H1 (cell line): ENCODE data around the gene CXXC5. TPM values are rescaled to one million over a fixed set of nuclear protein-coding genes. Genes with fewer than 3 reads are reported as not detected.
A peak's percentile ranks its signal among the peaks of the same experiment; 100 is the strongest.

Source experiments
- CTCF ChIA-PET: fragments of 300-600 bp; sonication (Branson Sonifier 250); formaldehyde crosslinking; loops from one replicate; lab custom pipeline; 2021; ENCODE audit not compliant: partially characterized antibody; lab: Charles Lee
- POLR2A ChIA-PET: fragments of 300-600 bp; sonication (Branson Sonifier 250); formaldehyde crosslinking; loops from one replicate; lab custom pipeline; 2021; ENCODE audit warnings: inconsistent platforms; ENCODE audit not compliant: partially characterized antibody; lab: Charles Lee
- DNase-seq, 2 experiments: peaks; one replicate each; pipeline versions ENCODE4 v3.0.0 to v3.0.0-alpha.2; 2010 to 2022; ENCODE audit warnings: low spot score in 2 of 2, low read depth in 1 of 2, mixed read lengths in 1 of 2
- FAIRE-seq: peaks from 2 replicates; lab custom pipeline; 2011; peaks lifted over from hg19 to GRCh38; lab: Jason Lieb, UNC
- H2AFZ ChIP-seq: 2 replicates; pipeline ENCODE4 v1.8.1; 2012; ENCODE audit warnings: low read length, inconsistent platforms
- H2AK5ac ChIP-seq: 2 replicates; pipeline ENCODE4 v1.6.1; 2013; ENCODE audit warnings: low read depth, low read length
- H2BK120ac ChIP-seq: replicated peaks from 2 replicates; pipeline ENCODE3; 2013; ENCODE audit warnings: low read depth, low read length, inconsistent platforms
- H2BK12ac ChIP-seq: 2 replicates; pipeline ENCODE4 v1.6.1; 2013; ENCODE audit warnings: low read depth, low read length
- H2BK15ac ChIP-seq: 2 replicates; pipeline ENCODE4 v1.6.1; 2013; ENCODE audit warnings: low read length
- H2BK20ac ChIP-seq: 2 replicates; pipeline ENCODE4 v1.6.1; 2013; ENCODE audit warnings: low read length
- H2BK5ac ChIP-seq: 2 replicates; pipeline ENCODE4 v1.6.1; 2013; ENCODE audit warnings: low read depth, low read length
- H3K14ac ChIP-seq: 2 replicates; pipeline ENCODE4 v1.6.1; 2013; ENCODE audit warnings: inconsistent platforms; ENCODE audit not compliant: insufficient read length
- H3K18ac ChIP-seq: 2 replicates; pipeline ENCODE4 v1.6.1; 2013; ENCODE audit warnings: low read length; ENCODE audit errors: extremely low read depth
- H3K23ac ChIP-seq: 2 replicates; pipeline ENCODE4 v1.6.1; 2013; ENCODE audit warnings: inconsistent platforms; ENCODE audit not compliant: insufficient read length
- H3K23me2 ChIP-seq: 2 replicates; pipeline ENCODE4 v1.6.1; 2013; ENCODE audit warnings: low read depth, low read length
- H3K27ac ChIP-seq: 2 replicates; pipeline ENCODE4 v1.6.1; 2011; ENCODE audit warnings: low read depth, low read length, inconsistent platforms
- H3K27me3 ChIP-seq, 4 experiments: replicated peaks in 1 of 4; 1 replicate in 1 of 4; 2 replicates in 3 of 4; pipeline versions ENCODE4 v1.6.1 to v1.8.1; 2011 to 2013; ENCODE audit warnings: low read length in 3 of 4, mild to moderate bottlenecking in 3 of 4, inconsistent platforms in 2 of 4, mixed read lengths in 2 of 4, moderate library complexity in 1 of 4; ENCODE audit not compliant: control insufficient read depth in 3 of 4, insufficient read depth in 3 of 4; ENCODE audit errors: extremely low read depth in 1 of 4
- H3K36me3 ChIP-seq, 4 experiments: 2 replicates each; pipeline versions ENCODE4 v1.6.1 to v1.8.1; 2011 to 2013; ENCODE audit warnings: mild to moderate bottlenecking in 4 of 4, low read length in 3 of 4, moderate library complexity in 2 of 4, control low read depth in 1 of 4, inconsistent platforms in 1 of 4; ENCODE audit not compliant: insufficient read depth in 4 of 4, control insufficient read depth in 2 of 4
- H3K4ac ChIP-seq: replicated peaks from 2 replicates; pipeline ENCODE3; 2013; ENCODE audit warnings: low read length, low read depth, mixed read lengths, inconsistent platforms; ENCODE audit not compliant: insufficient read length
- H3K4me1 ChIP-seq, 4 experiments: replicated peaks in 1 of 4; 1 replicate in 1 of 4; 2 replicates in 3 of 4; pipeline versions ENCODE4 v1.6.1 to v1.8.1; 2011 to 2013; ENCODE audit warnings: low read length in 3 of 4, inconsistent platforms in 2 of 4, mixed read lengths in 1 of 4; ENCODE audit not compliant: insufficient read depth in 4 of 4, control insufficient read depth in 3 of 4
- H3K4me2 ChIP-seq, 2 experiments: 2 replicates each; pipeline versions ENCODE4 v1.6.1 to v1.8.1; 2011 to 2013; ENCODE audit warnings: low read depth in 2 of 2, low read length in 2 of 2, control low read depth in 1 of 2, inconsistent platforms in 1 of 2, mild to moderate bottlenecking in 1 of 2; ENCODE audit not compliant: insufficient read depth in 1 of 2
- H3K4me3 ChIP-seq, 4 experiments: fragments of 200-600, 300-600 bp in 1 of 4; sonication (generic), shearing (Covaris generic), sonication (Bioruptor Twin) in 1 of 4; 2 replicates each; pipeline versions ENCODE4 v1.5.1 to v1.8.1; 2011 to 2016; ENCODE audit warnings: low read length in 4 of 4, low read depth in 3 of 4, control low read depth in 2 of 4, inconsistent platforms in 2 of 4, mild to moderate bottlenecking in 2 of 4, mixed read lengths in 1 of 4, moderate library complexity in 1 of 4; ENCODE audit not compliant: insufficient read depth in 2 of 4; ENCODE audit errors: extremely low read depth in 1 of 4
- H3K56ac ChIP-seq: replicated peaks from 2 replicates; pipeline ENCODE3; 2013; ENCODE audit warnings: low read depth, mild to moderate bottlenecking, mixed read lengths, low read length, inconsistent platforms; ENCODE audit not compliant: insufficient read length
- H3K79me1 ChIP-seq: 2 replicates; pipeline ENCODE4 v1.6.1; 2013; ENCODE audit warnings: low read depth, low read length, control low read depth
- H3K79me2 ChIP-seq, 2 experiments: 2 replicates each; pipeline versions ENCODE4 v1.6.1 to v1.8.1; 2012 to 2013; ENCODE audit warnings: low read length in 2 of 2, mild to moderate bottlenecking in 2 of 2, inconsistent platforms in 1 of 2; ENCODE audit not compliant: insufficient read depth in 2 of 2, control insufficient read depth in 1 of 2
- H3K9ac ChIP-seq, 4 experiments: replicated peaks in 1 of 4; 1 replicate in 1 of 4; 2 replicates in 3 of 4; pipeline versions ENCODE4 v1.6.1 to v1.8.1; 2011 to 2013; ENCODE audit warnings: low read depth in 3 of 4, low read length in 3 of 4, control low read depth in 2 of 4, mild to moderate bottlenecking in 2 of 4, moderate library complexity in 2 of 4, inconsistent platforms in 1 of 4; ENCODE audit errors: extremely low read depth in 1 of 4
- H3K9me3 ChIP-seq, 2 experiments: 2 replicates each; pipeline versions ENCODE4 v1.6.1 to v1.8.1; 2012 to 2013; ENCODE audit warnings: mild to moderate bottlenecking in 2 of 2, moderate library complexity in 2 of 2, control low read depth in 1 of 2, inconsistent platforms in 1 of 2, low read depth in 1 of 2, low read length in 1 of 2, mixed read lengths in 1 of 2; ENCODE audit not compliant: insufficient read depth in 2 of 2
- H4K20me1 ChIP-seq, 2 experiments: replicated peaks in 1 of 2; 2 replicates each; pipeline versions ENCODE3 to v1.8.1; 2011 to 2013; ENCODE audit warnings: inconsistent platforms in 2 of 2, low read length in 2 of 2, mild to moderate bottlenecking in 1 of 2; ENCODE audit not compliant: insufficient read depth in 2 of 2, control insufficient read depth in 1 of 2
- H4K5ac ChIP-seq: 2 replicates; pipeline ENCODE4 v1.6.1; 2013; ENCODE audit warnings: low read length, low read depth, mixed read lengths, inconsistent platforms; ENCODE audit not compliant: insufficient read length
- H4K8ac ChIP-seq: 2 replicates; pipeline ENCODE4 v1.8.0; 2013; ENCODE audit warnings: mild to moderate bottlenecking, moderate library complexity, low read length, inconsistent platforms; ENCODE audit not compliant: insufficient read depth; ENCODE audit errors: extremely low read depth
- H4K91ac ChIP-seq: replicated peaks from 2 replicates; pipeline ENCODE3; 2013; ENCODE audit warnings: low read length, mixed read lengths, inconsistent platforms; ENCODE audit not compliant: insufficient read length
- EZH2 ChIP-seq: fragments of 200-600 bp; sonication (generic); IDR thresholded peaks from 2 replicates; pipeline ENCODE4 v1.7.1; 2012; ENCODE audit warnings: low read depth, mild to moderate bottlenecking, moderate library complexity, low read length, inconsistent platforms; ENCODE audit not compliant: severe bottlenecking
- GABPA ChIP-seq: IDR thresholded peaks from 2 replicates; pipeline ENCODE4 v1.6.1; 2011; ENCODE audit warnings: mild to moderate bottlenecking, low read length, moderate library complexity, borderline replicate concordance; ENCODE audit not compliant: insufficient read depth
- KDM1A ChIP-seq: fragments of 200-600, 300-600 bp; sonication (generic); IDR thresholded peaks from 2 replicates; pipeline ENCODE4 v1.7.1; 2016; ENCODE audit warnings: mild to moderate bottlenecking, low read length, borderline replicate concordance
- RAD21 ChIP-seq, 2 experiments: IDR thresholded peaks in 1 of 2; conservative IDR thresholded peaks in 1 of 2; 2 replicates each; pipeline ENCODE4 v1.6.1; 2011; ENCODE audit warnings: low read depth in 2 of 2, low read length in 2 of 2, improper control_type of control experiment in 1 of 2, inconsistent platforms in 1 of 2, mild to moderate bottlenecking in 1 of 2, moderate library complexity in 1 of 2
- SIX5 ChIP-seq: IDR thresholded peaks from 2 replicates; pipeline ENCODE4 v1.6.1; 2011; ENCODE audit warnings: mild to moderate bottlenecking, low read depth, low read length
- SUZ12 ChIP-seq: fragments of 200-600 bp; sonication (generic); IDR thresholded peaks from 2 replicates; pipeline ENCODE4 v1.6.1; 2012; ENCODE audit warnings: mild to moderate bottlenecking, inconsistent platforms, low read length, moderate library complexity, mixed read lengths
- WGBS, 2 experiments: shearing (Covaris generic) in 1 of 2; methylation state at CpG; one replicate each; pipeline versions ENCODE4 v1.1.6 to v1.1.7; 2013 to 2015; ENCODE audit warnings: low lambda C conversion rate in 2 of 2, mixed read lengths in 2 of 2, inconsistent platforms in 1 of 2, low coverage in 1 of 2, missing lambda C conversion rate in 1 of 2; ENCODE audit not compliant: insufficient replicate concordance in 2 of 2, insufficient coverage in 1 of 2, insufficient read length in 1 of 2; ENCODE audit errors: extremely low coverage in 1 of 2, missing lambda C conversion rate in 1 of 2; 5-methylcytosine and 5-hydroxymethylcytosine counted together
- polyA plus RNA-seq, 7 experiments: library from polyadenylated mRNA; depleted of rRNA in 3 of 7; stranded (reverse) in 5 of 7; unstranded in 2 of 7; fragments of >200 nt in 5 of 7; fragments of 200-250 nt in 2 of 7; gene quantifications; 1 replicate in 5 of 7; 2 replicates in 1 of 7; 4 replicates in 1 of 7; pipeline versions ENCODE4 v1.2.1 to v1.2.3, GENCODE V29; 2011 to 2013; ENCODE audit warnings: missing spikeins in 2 of 7, mixed read lengths in 2 of 7
- total RNA-seq: library from RNA; stranded (reverse); fragmentation: NEBNext Ultra II Directional; extraction: Animal tissue kit (Norgen Biotek cat#: 25700); gene quantifications from 2 replicates; pipeline ENCODE4 v1.2.1, GENCODE V29; 2021
- TF ChIP-seq, protein P1 (sequence below), 3 experiments: IDR thresholded peaks; 1 replicate in 2 of 3; 2 replicates in 1 of 3; pipeline versions ENCODE4 v1.5.1 to v1.6.1; 2011; ENCODE audit warnings: low read length in 3 of 3, mild to moderate bottlenecking in 3 of 3, inconsistent platforms in 2 of 3, low read depth in 1 of 3, moderate library complexity in 1 of 3; ENCODE audit not compliant: insufficient read depth in 1 of 3; ENCODE audit errors: control extremely low read depth in 1 of 3

Gene CXXC5
- total and polyA plus RNA-seq, 2 of the 8 experiments (the other 6 are each of a cell fraction or from before 2014, with no cell fraction given): 61.4 to 74.0 TPM

DNA sequence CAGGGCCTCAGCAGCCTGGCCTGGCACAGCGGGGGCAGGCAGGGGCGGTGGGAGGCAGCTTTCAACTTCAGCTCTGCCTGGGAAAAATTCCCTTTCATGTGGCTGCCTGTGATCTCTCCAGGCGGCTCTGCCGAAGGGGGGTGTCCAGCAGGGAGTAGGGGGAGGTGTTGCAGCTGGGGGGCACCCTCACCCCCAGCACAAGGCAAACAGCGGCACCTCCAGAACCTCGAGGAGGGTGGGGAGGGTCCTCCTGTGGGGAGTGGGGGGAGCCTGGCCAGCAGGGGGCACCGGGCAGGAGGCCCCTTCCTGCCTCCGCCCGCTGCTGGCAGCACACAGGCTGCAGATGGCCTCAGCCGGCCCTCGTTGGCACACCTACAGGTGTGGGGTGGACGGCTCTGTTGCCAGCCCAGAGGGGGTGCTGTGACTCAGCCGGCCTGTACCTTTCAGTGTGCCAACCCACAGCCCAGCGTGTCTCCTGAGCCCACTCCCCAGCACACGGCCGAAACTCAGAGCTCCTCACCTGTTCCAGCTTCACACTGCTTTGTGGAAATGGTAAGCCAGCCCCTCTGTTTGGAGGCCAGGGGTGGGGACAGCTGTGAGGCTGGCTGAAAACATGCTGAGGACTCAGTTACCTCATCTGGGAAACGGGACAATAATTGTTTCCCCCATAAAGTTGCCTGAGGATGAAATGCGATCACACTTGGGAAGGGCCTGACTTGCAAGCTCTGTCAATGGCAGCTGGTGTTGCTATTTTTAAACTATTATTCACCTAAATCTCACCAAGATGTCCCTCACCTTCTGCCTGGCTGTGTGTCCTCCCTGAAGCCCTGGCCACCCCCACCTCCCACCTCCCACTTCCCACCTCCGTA lies 37.0 kb downstream of the CXXC5 start:
- H2BK12ac ChIP-seq: peak overlapping the region; percentile 86; the same call in 1 of the 2 replicates
- TF ChIP-seq SUZ12 (no peak), GABPA (no peak), EZH2 (no peak), SIX5 (no peak), KDM1A (peak; percentile 89; the same call in 1 of the 2 replicates), RAD21 (IDR thresholded peaks at IDR 0.05 in 1 of 2, conservative IDR thresholded peaks at IDR 0.05 in 1 of 2; ENCODE audit: low read depth in 2 of 2, low read length in 2 of 2) (peak in 1 of 2 experiments; percentile 25; a peak in 2 of 4 replicates)
- TF ChIP-seq, protein P1, sequence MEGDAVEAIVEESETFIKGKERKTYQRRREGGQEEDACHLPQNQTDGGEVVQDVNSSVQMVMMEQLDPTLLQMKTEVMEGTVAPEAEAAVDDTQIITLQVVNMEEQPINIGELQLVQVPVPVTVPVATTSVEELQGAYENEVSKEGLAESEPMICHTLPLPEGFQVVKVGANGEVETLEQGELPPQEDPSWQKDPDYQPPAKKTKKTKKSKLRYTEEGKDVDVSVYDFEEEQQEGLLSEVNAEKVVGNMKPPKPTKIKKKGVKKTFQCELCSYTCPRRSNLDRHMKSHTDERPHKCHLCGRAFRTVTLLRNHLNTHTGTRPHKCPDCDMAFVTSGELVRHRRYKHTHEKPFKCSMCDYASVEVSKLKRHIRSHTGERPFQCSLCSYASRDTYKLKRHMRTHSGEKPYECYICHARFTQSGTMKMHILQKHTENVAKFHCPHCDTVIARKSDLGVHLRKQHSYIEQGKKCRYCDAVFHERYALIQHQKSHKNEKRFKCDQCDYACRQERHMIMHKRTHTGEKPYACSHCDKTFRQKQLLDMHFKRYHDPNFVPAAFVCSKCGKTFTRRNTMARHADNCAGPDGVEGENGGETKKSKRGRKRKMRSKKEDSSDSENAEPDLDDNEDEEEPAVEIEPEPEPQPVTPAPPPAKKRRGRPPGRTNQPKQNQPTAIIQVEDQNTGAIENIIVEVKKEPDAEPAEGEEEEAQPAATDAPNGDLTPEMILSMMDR (IDR thresholded peaks at IDR 0.05; ENCODE audit: control extremely low read depth in 1 of 3, insufficient read depth in 1 of 3, low read depth in 1 of 3, low read length in 3 of 3): peak in 1 of 3 experiments; percentile 27; a peak in 2 of 4 replicates

More for the DNA sequence above, 37.0 kb downstream of the CXXC5 start:
- H3K4me3 ChIP-seq: no peak overlapping the region
- no peak overlapping the region for H3K14ac ChIP-seq
- H3K36me3 ChIP-seq: peaks cover 2 to 14% (median 10%) of the 10 kb centered on the region in 4 experiments; a peak in 5 of 8 replicates
- peak overlapping the region; percentile 54 for H3K18ac ChIP-seq
- peaks cover 37 to 67% (median 57%) of the 10 kb centered on the region in 4 experiments for H3K4me1 ChIP-seq
- no peak overlapping the region for H2BK120ac ChIP-seq
- H3K9me3 ChIP-seq: no peaks in the 10 kb centered on the region
- peak overlapping the region; percentile 68 for H2BK5ac ChIP-seq
- H3K79me2 ChIP-seq: no peaks in the 10 kb centered on the region; a peak in 1 of 4 replicates
- H2AFZ ChIP-seq: no peak overlapping the region
- ChIA-PET POLR2A (interaction anchor here (0.9 to 9.8 kb wide), 13 partner anchors 8 to 51 kb away, joined by 3 to 76 read pairs (median 7); partner anchors contain the start of gene CXXC5), CTCF (interaction anchor here (0.6 to 5.5 kb wide), 28 partner anchors 9 to 160 kb away, joined by 3 to 38 read pairs (median 6); partner anchors contain the start of gene CXXC5)
- no peak overlapping the region for H4K91ac ChIP-seq
- no peak overlapping the region for H2AK5ac ChIP-seq
- FAIRE-seq: no peak
- peaks cover 7% of the 10 kb centered on the region for H3K79me1 ChIP-seq
- no peak for DNase-seq
- H3K56ac ChIP-seq: no peak overlapping the region
- no peaks in the 10 kb centered on the region for H3K27me3 ChIP-seq
- no peak overlapping the region for H3K23ac ChIP-seq
- no peak overlapping the region for H3K27ac ChIP-seq
- H4K5ac ChIP-seq: no peak overlapping the region
- H3K4me2 ChIP-seq: peak overlapping the region in 1 of 2 experiments; percentile 17; a peak in 1 of 4 replicates
- peak overlapping the region; percentile 8 for H3K4ac ChIP-seq
- H4K8ac ChIP-seq: no peak overlapping the region
- 73% methylated on average over 13 of the region's 19 CpGs; no CpG with 5 or more reads in 1 of the 2 experiments for WGBS, 2 experiments
- peaks cover 17 to 39% of the 10 kb centered on the region in 2 experiments for H4K20me1 ChIP-seq
- H2BK20ac ChIP-seq: peak overlapping the region; percentile 34; the same call in 1 of the 2 replicates
- no peak overlapping the region for H3K9ac ChIP-seq
- H2BK15ac ChIP-seq: no peak overlapping the region
- H3K23me2 ChIP-seq: no peaks in the 10 kb centered on the region
